OCI-M1 (cell line): ENCODE results near the gene HBZ.
"Not testable (repeated sequence)": the region's sequence is repeated elsewhere in the genome, so short reads cannot be mapped to it uniquely, and the experiment has no call there.

Source experiments
- DNase-seq: peaks from one replicate; lab custom pipeline; 2025; lab: John Stamatoyannopoulos, UW

Gene HBZ

GRCh38 chr16:164827-165538 lies 12.5 kb downstream of the HBZ start:
- DNase-seq: no peak

GRCh38 chr16:165539-166374 lies 13.3 kb downstream of the HBZ start, which contains the start of gene HBM:
TSS of gene HBM (plus strand) at chr16:165978. CDS start at chr16:165998, 20 bp downstream.
- no peak for DNase-seq

- no peak for DNase-seq
Measured at GRCh38 chr16:166375-167121, 14.1 kb downstream of the HBZ start.

GRCh38 chr16:167122-167690 lies 14.8 kb downstream of the HBZ start:
- no peak for DNase-seq

- DNase-seq: no peak
Measured at GRCh38 chr16:168424-168823, 16.0 kb downstream of the HBZ start.

- DNase-seq: no peak
Measured at GRCh38 chr16:169014-169413, 16.6 kb downstream of the HBZ start.

GRCh38 chr16:170088-170507 lies 17.7 kb downstream of the HBZ start:
- not testable (repeated sequence) for DNase-seq

- DNase-seq: no peak
Measured at GRCh38 chr16:170788-171187, 18.3 kb downstream of the HBZ start.

- not testable (repeated sequence) for DNase-seq
Measured at GRCh38 chr16:172374-172941, 20.0 kb downstream of the HBZ start, which contains the start of gene HBA2. TSS of gene HBA2 (plus strand) at chr16:172876. CDS start at chr16:172913, 37 bp downstream.

- DNase-seq: not testable (repeated sequence)
Measured at GRCh38 chr16:173211-173854, 20.9 kb downstream of the HBZ start.

GRCh38 chr16:173928-174769 lies 21.7 kb downstream of the HBZ start:
- not testable (repeated sequence) for DNase-seq

- peak; percentile 66 for DNase-seq
Measured at GRCh38 chr16:175011-175949, 22.8 kb downstream of the HBZ start.

- not testable (repeated sequence) for DNase-seq
Measured at GRCh38 chr16:176006-176405, 23.6 kb downstream of the HBZ start.

GRCh38 chr16:176477-177382 lies 24.3 kb downstream of the HBZ start, which contains the start of gene HBA1:
TSS of gene HBA1 (plus strand) at chr16:176680. CDS start at chr16:176717, 37 bp downstream.
- DNase-seq: not testable (repeated sequence)

GRCh38 chr16:177394-177822 lies 25.0 kb downstream of the HBZ start:
- no peak for DNase-seq

GRCh38 chr16:177981-178667 lies 25.7 kb downstream of the HBZ start:
- no peak for DNase-seq

GRCh38 chr16:178668-179015 lies 26.2 kb downstream of the HBZ start:
- no peak for DNase-seq
